Tibial nerve (tissue), 4 donors: Measurements from ENCODE around the gene AGAP3. TPM values are rescaled to one million over a fixed set of nuclear protein-coding genes. Genes with fewer than 3 reads are reported as not detected.

ENCODE experiments used
- DNase-seq, 2 donors: peaks; one replicate each; pipeline ENCODE4 v3.0.0-alpha.2; 2019; ENCODE audit warnings: low spot score in 2 of 2
- H3K27ac ChIP-seq, 4 donors: fragments of 200-600 bp; sonication (generic) in 3 of 4; one replicate each; pipeline ENCODE4 v1.5.1; 2017 to 2019; ENCODE audit warnings: mild to moderate bottlenecking in 1 of 4
- H3K27me3 ChIP-seq, 2 donors: fragments of 200-600 bp; sonication (generic) in 1 of 2; one replicate each; pipeline versions ENCODE4 v1.5.1 to v1.6.0; 2017 to 2019
- H3K36me3 ChIP-seq, 3 donors: fragments of 200-600 bp; sonication (generic); one replicate each; pipeline ENCODE4 v1.5.1; 2018 to 2019
- H3K4me1 ChIP-seq, 4 donors: fragments of 200-600 bp; sonication (generic) in 3 of 4; one replicate each; pipeline ENCODE4 v1.5.1; 2017 to 2019
- H3K4me3 ChIP-seq, 4 donors: fragments of 200-600 bp; sonication (generic) in 3 of 4; one replicate each; pipeline ENCODE4 v1.5.1; 2017 to 2019; ENCODE audit warnings: mild to moderate bottlenecking in 1 of 4, moderate library complexity in 1 of 4
- H3K9me3 ChIP-seq, 4 donors: fragments of 200-600 bp; sonication (generic) in 3 of 4; one replicate each; pipeline ENCODE4 v1.5.1; 2017 to 2019
- EP300 ChIP-seq, 2 donors: sonication (generic); formaldehyde crosslinking; IDR thresholded peaks; one replicate each; pipeline ENCODE4 v1.6.1; 2017; ENCODE audit warnings: antibody characterized with exemption in 2 of 2, mild to moderate bottlenecking in 1 of 2
- POLR2A ChIP-seq, 2 donors: fragments of 450-650 bp; IDR thresholded peaks; one replicate each; pipeline ENCODE4 v1.6.1; 2017; ENCODE audit warnings: antibody characterized with exemption in 2 of 2, mild to moderate bottlenecking in 2 of 2, moderate library complexity in 2 of 2
- WGBS, 2 donors: methylation state at CpG; one replicate each; pipeline ENCODE4 v1.1.5; 2018; 5-methylcytosine and 5-hydroxymethylcytosine counted together
- total RNA-seq, 4 donors: library from RNA; depleted of rRNA; stranded (reverse); fragments of >200 nt; gene quantifications; one replicate each; pipeline ENCODE4 v1.1.0, GENCODE V29; 2016
- TF ChIP-seq, protein P1 (sequence below), 5 experiments: fragments of 200-600 bp in 3 of 5; fragments of 450-650 bp in 2 of 5; sonication (generic) in 3 of 5; IDR thresholded peaks; one replicate each; pipeline ENCODE4 v1.5.1; 2016 to 2019; ENCODE audit warnings: antibody characterized with exemption in 5 of 5, mild to moderate bottlenecking in 3 of 5, moderate library complexity in 2 of 5

The AGAP3 gene
- total RNA-seq, 4 donors from 2014 or later, result 40.0 to 114 (median 87.2) TPM

DNA sequence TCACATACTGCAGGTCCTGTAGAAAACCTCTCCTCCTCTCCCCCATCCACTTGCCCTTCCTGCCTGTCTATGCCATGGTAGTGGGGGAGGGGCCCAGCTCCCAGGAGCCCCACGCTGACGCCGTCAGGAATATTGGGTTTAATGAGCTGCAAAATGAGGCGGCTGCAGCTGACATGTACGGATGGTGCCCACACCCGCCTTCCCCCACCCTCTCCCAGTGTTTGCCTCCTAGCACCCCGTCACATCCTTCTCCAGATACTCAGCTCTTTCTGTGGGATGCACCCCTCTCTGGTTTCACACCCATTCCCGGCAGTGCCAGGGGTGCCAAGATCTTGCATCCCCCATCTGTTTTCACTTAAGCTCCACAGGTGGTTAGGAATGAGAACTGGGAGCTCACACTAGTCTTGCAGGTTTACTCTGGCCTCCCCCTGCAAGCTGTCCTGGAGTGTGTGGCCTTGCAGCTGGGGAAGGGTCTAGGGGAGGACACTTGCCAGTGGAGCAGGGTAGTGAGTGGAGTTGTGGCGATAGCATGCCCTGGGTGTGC is 55.1 kb downstream of the AGAP3 start:
- TF ChIP-seq EP300 (IDR thresholded peaks at IDR 0.05) (no peak), POLR2A (IDR thresholded peaks at IDR 0.05) (no peak)
- TF ChIP-seq, protein P1, sequence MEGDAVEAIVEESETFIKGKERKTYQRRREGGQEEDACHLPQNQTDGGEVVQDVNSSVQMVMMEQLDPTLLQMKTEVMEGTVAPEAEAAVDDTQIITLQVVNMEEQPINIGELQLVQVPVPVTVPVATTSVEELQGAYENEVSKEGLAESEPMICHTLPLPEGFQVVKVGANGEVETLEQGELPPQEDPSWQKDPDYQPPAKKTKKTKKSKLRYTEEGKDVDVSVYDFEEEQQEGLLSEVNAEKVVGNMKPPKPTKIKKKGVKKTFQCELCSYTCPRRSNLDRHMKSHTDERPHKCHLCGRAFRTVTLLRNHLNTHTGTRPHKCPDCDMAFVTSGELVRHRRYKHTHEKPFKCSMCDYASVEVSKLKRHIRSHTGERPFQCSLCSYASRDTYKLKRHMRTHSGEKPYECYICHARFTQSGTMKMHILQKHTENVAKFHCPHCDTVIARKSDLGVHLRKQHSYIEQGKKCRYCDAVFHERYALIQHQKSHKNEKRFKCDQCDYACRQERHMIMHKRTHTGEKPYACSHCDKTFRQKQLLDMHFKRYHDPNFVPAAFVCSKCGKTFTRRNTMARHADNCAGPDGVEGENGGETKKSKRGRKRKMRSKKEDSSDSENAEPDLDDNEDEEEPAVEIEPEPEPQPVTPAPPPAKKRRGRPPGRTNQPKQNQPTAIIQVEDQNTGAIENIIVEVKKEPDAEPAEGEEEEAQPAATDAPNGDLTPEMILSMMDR (IDR thresholded peaks at IDR 0.05), result no peak
- H3K27me3 ChIP-seq, result no peaks in the 10 kb centered on the region
- peaks cover 0 to 11% (median 0%) of the 10 kb centered on the region in 4 donors for H3K4me1 ChIP-seq
- no peaks in the 10 kb centered on the region for H3K9me3 ChIP-seq
- H3K36me3 ChIP-seq, result peaks cover 0 to 84% (median 4%) of the 10 kb centered on the region in 3 donors
- no peak for DNase-seq
- H3K27ac ChIP-seq, result no peak overlapping the region
- H3K4me3 ChIP-seq, result no peak overlapping the region
- WGBS, 2 donors, result 73 to 78% methylated on average over 9 of the region's 9 CpGs

DNA sequence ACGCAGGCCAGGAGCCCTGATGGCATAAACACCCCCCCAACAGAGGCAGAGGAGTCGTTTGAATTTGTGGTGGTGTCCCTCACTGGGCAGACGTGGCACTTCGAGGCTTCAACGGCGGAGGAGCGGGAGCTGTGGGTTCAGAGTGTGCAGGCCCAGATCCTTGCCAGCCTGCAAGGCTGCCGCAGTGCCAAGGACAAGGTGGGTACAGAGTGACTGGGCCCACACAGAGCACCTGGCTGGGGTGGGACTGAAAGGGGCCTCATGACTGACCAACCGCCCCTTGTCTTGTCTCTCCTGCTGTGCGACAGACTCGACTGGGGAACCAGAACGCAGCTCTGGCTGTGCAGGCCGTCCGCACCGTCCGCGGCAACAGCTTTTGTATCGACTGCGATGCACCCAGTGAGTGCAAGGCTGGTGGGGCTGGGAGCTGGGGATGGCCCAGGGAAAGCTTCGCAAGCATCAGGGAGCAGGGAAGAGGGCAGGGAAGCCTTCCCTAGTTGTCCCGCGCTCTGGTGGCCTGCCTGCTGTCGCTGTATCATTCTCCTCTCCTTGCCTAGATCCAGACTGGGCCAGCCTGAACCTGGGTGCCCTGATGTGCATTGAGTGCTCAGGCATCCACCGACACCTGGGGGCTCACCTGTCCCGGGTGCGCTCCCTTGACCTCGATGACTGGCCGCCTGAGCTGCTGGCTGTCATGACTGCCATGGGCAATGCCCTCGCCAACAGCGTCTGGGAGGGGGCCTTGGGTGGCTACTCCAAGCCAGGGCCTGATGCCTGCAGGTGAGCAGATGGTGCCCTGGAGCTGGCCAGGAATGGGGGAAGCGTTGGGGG is 55.8 kb downstream of the AGAP3 start:
- Histone ChIP-seq H3K27ac (no peak overlapping the region), H3K4me3 (no peak overlapping the region), H3K27me3 (no peaks in the 10 kb centered on the region), H3K36me3 (peaks cover 0 to 77% (median 4%) of the 10 kb centered on the region in 3 donors), H3K9me3 (no peaks in the 10 kb centered on the region), H3K4me1 (peaks cover 0 to 11% (median 0%) of the 10 kb centered on the region in 4 donors)
- WGBS, 2 donors, result 84 to 85% methylated on average over 23 to 29 of the region's 31 CpGs
- DNase-seq, result no peak
- TF ChIP-seq POLR2A (IDR thresholded peaks at IDR 0.05), result no peak
- TF ChIP-seq, protein P1 (IDR thresholded peaks at IDR 0.05), result no peak
- TF ChIP-seq EP300 (IDR thresholded peaks at IDR 0.05), result no peak

DNA sequence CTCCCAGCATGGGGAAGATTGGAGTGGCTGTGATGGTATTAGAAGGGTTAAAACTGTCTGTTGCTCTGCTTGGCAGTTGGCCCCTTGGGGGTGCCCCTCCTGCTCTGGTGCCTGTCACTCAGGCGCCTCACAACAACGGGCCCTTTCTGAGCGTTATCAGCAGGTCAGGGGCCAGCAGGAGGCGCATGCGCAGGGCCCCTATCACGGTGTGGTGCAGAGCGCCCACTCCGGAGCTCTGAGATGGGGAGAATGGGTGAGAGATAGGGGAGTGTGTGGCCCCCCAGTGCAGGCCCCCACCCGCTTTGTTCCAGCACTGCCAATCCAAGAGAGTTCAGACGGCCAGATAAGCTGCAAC is 56.4 kb downstream of the AGAP3 start:
- H3K4me1 ChIP-seq, result peaks cover 0 to 11% (median 0%) of the 10 kb centered on the region in 4 donors
- H3K4me3 ChIP-seq, result no peak overlapping the region
- TF ChIP-seq, protein P1 (IDR thresholded peaks at IDR 0.05), result no peak
- TF ChIP-seq EP300 (IDR thresholded peaks at IDR 0.05) (no peak), POLR2A (IDR thresholded peaks at IDR 0.05) (no peak)
- no peaks in the 10 kb centered on the region for H3K27me3 ChIP-seq
- DNase-seq, result no peak
- no peak overlapping the region for H3K27ac ChIP-seq
- H3K36me3 ChIP-seq, result peaks cover 0 to 71% (median 4%) of the 10 kb centered on the region in 3 donors
- 41 to 57% methylated on average over 9 to 10 of the region's 10 CpGs for WGBS, 2 donors
- H3K9me3 ChIP-seq, result no peaks in the 10 kb centered on the region

DNA sequence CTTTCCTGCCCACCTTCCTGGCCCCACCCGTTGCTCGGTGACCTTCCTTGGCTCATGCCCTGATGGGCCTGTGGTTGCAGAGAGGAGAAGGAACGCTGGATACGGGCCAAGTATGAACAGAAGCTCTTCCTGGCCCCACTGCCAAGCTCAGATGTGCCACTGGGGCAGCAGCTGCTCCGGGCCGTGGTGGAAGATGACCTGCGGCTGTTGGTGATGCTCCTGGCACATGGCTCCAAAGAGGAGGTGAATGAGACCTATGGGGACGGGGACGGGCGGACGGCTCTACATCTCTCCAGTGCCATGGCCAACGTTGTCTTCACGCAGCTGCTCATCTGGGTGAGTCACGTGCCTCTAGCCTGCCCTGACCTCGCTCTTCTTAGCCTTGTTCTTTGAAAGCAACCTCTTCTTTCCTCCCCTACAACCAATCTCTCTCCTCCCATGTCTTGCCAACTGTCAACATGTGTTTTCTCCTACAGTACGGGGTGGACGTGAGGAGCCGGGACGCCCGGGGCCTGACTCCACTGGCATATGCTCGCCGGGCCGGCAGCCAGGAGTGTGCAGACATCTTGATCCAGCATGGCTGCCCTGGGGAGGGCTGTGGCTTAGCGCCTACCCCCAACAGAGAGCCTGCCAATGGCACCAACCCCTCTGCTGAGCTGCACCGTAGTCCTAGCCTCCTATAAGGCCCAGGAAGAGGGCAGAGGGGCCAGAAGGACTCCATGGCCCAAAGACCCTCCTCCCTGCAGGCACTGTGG is 57.2 kb downstream of the AGAP3 start:
- H3K36me3 ChIP-seq, result peaks cover 0 to 64% (median 0%) of the 10 kb centered on the region in 3 donors
- WGBS, 2 donors, result 68 to 73% methylated on average over 25 of the region's 25 CpGs
- H3K27me3 ChIP-seq, result no peaks in the 10 kb centered on the region
- peaks cover 0 to 11% (median 0%) of the 10 kb centered on the region in 4 donors for H3K4me1 ChIP-seq
- no peaks in the 10 kb centered on the region for H3K9me3 ChIP-seq
- H3K27ac ChIP-seq, result no peak overlapping the region
- no peak overlapping the region for H3K4me3 ChIP-seq
- DNase-seq, result no peak
- TF ChIP-seq POLR2A (IDR thresholded peaks at IDR 0.05), result no peak

DNA sequence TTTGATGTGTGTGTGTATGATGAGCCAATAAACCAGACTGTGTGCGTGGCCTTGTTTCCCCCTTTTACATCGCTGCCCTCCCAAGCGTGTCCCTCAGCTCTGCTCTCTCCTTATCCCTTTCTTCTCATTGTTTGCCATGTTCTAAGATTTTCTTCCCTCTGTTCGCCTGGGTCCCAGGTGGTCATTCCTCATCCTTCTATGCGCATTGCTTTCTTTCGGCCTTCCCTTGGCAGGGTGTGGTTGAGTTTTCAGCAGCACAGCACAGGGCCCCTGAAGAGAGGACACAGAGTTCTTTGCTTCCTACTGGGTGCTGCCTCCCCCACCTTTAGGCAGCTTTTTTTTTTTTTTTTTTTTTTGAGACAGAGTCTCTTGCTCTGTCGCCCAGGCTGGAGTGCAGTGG is 58.1 kb downstream of the AGAP3 start:
- Histone ChIP-seq H3K4me3 (no peak overlapping the region), H3K27me3 (peaks cover 0 to 8% of the 10 kb centered on the region in 2 donors), H3K4me1 (peaks cover 0 to 11% (median 0%) of the 10 kb centered on the region in 4 donors), H3K27ac (no peak overlapping the region), H3K9me3 (no peaks in the 10 kb centered on the region), H3K36me3 (peaks cover 0 to 54% (median 0%) of the 10 kb centered on the region in 3 donors)
- no peak for DNase-seq
- TF ChIP-seq, protein P1 (IDR thresholded peaks at IDR 0.05), result no peak
- TF ChIP-seq POLR2A (IDR thresholded peaks at IDR 0.05), result no peak
- no peak for TF ChIP-seq EP300 (IDR thresholded peaks at IDR 0.05)
- WGBS, 2 donors, result 96 to 98% methylated on average over 7 of the region's 7 CpGs
